Gastrocnemius medialis (tissue), 4 donors: Measurements from ENCODE around the gene HSD17B14. TPM values are rescaled to one million over a fixed set of nuclear protein-coding genes. Genes with fewer than 3 reads are reported as not detected.
"Not testable (repeated sequence)": the region's sequence is repeated elsewhere in the genome, so short reads cannot be mapped to it uniquely, and the experiment has no call there.

ENCODE experiments used
- ATAC-seq, 2 donors: fragments of 150-250 bp; one replicate each; pipeline ENCODE4 v1.9.1; 2016
- DNase-seq, 2 donors: peaks; one replicate each; pipeline ENCODE4 v3.0.0-alpha.2; 2019
- H3K27ac ChIP-seq, 4 donors: fragments of 200-600 bp; sonication (generic); 1 replicate in 1 of 4; 2 replicates in 3 of 4; pipeline ENCODE4 v1.5.1; 2016 to 2018; ENCODE audit warnings: mild to moderate bottlenecking in 2 of 4, moderate library complexity in 1 of 4
- H3K27me3 ChIP-seq, 3 donors: fragments of 200-600 bp; sonication (generic) in 2 of 3; 1 replicate in 1 of 3; 2 replicates in 2 of 3; pipeline versions ENCODE4 v1.5.1 to v1.6.0; 2016 to 2019; ENCODE audit warnings: mild to moderate bottlenecking in 1 of 3, moderate library complexity in 1 of 3
- H3K36me3 ChIP-seq, 2 donors: fragments of 200-600 bp; sonication (generic) in 1 of 2; one replicate each; pipeline ENCODE4 v1.5.1; 2017 to 2018
- H3K4me1 ChIP-seq, 2 donors: fragments of 200-600 bp; sonication (generic) in 1 of 2; one replicate each; pipeline ENCODE4 v1.5.1; 2016 to 2017; ENCODE audit warnings: mild to moderate bottlenecking in 2 of 2
- H3K4me3 ChIP-seq, 4 donors: fragments of 200-600 bp; sonication (generic) in 3 of 4; 1 replicate in 1 of 4; 2 replicates in 3 of 4; pipeline ENCODE4 v1.5.1; 2016 to 2019; ENCODE audit warnings: mild to moderate bottlenecking in 2 of 4
- H3K9me3 ChIP-seq, 3 donors: fragments of 200-600 bp; sonication (generic) in 2 of 3; 1 replicate in 1 of 3; 2 replicates in 2 of 3; pipeline ENCODE4 v1.5.1; 2016 to 2019
- POLR2A ChIP-seq, 2 donors: fragments of 450-650 bp; IDR thresholded peaks; one replicate each; pipeline ENCODE4 v1.6.1; 2017; ENCODE audit warnings: antibody characterized with exemption in 2 of 2, mild to moderate bottlenecking in 2 of 2, moderate library complexity in 2 of 2
- in situ Hi-C, 4 donors: fragments of 200-750 bp; cut with MboI; loops; one replicate each; pipeline versions ENCODE4 v1.15.0 to v1.8.0; 2017; ENCODE audit warnings: low sequenced_read_pairs in 4 of 4
- intact Hi-C: fragments of 100-400 bp; cut with DNase I; formaldehyde crosslinking; loops from one replicate; pipeline ENCODE4 v1.15.1; 2023; ENCODE audit warnings: low total_unique reads
- total RNA-seq, 4 donors: library from RNA; depleted of rRNA; stranded (reverse); fragments of >200 nt; gene quantifications; one replicate each; pipeline versions ENCODE4 v1.1.0 to v1.2.3, GENCODE V29; 2016
- TF ChIP-seq, protein P1 (sequence below), 5 experiments: fragments of 450-650 bp in 3 of 5; fragments of 200-600 bp in 2 of 5; sonication (generic) in 2 of 5; IDR thresholded peaks in 4 of 5; conservative IDR thresholded peaks in 1 of 5; 1 replicate in 4 of 5; 2 replicates in 1 of 5; pipeline ENCODE4 v1.5.1; 2016 to 2019; ENCODE audit warnings: antibody characterized with exemption in 5 of 5, mild to moderate bottlenecking in 3 of 5, moderate library complexity in 3 of 5

Gene HSD17B14
- total RNA-seq, 4 donors from 2014 or later, result 1.2 to 1.9 (median 1.7) TPM; not detected in 1

DNA sequence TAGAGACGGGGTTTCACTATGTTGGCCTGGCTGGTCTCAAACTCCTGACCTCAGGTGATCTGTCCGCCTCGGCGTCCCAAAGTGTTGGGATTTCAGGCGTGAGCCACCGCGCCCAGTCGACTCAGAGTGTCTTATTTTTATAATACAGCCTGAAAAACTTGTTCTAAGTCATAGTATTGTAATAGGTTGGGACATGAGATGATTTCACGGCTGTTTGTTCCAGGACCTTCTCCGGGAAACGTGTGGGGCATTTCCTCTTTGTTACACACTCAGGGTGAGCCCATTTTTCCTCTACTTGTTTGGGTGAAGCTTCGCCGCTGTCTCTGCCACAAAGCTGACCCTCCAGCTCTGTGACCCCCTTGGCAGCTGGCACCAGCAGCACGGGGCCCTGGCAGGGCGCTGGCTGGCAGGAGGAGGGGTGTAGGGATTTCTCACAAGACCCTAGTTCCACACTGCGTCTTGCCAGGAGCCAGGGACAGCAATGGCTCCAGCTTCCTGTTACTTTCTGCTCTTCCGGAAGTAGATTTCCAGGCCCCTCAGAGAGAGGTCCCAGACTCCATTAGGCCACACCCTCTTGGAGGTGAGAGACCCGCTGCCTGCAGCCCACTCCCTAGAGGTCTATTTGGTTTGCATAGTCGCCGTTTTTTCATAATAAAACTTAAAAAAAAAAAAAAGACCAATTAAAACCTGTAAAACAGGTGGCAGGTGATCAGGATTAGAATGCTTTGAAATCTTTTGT is 65.4 kb downstream of the HSD17B14 start:
- H3K9me3 ChIP-seq, result no peaks in the 10 kb centered on the region
- no peak overlapping the region for H3K4me3 ChIP-seq
- ATAC-seq, result no peak
- in situ Hi-C loops (no loop called here), intact Hi-C loops (no loop called here)
- H3K27ac ChIP-seq, result peak overlapping the region; percentile 88 to 96 (median 92)
- H3K36me3 ChIP-seq, result no peaks in the 10 kb centered on the region
- no peaks in the 10 kb centered on the region for H3K27me3 ChIP-seq
- H3K4me1 ChIP-seq, result peaks cover 26 to 27% of the 10 kb centered on the region in 2 donors
- DNase-seq, result no peak
- TF ChIP-seq POLR2A (IDR thresholded peaks at IDR 0.05), result no peak
- TF ChIP-seq, protein P1, sequence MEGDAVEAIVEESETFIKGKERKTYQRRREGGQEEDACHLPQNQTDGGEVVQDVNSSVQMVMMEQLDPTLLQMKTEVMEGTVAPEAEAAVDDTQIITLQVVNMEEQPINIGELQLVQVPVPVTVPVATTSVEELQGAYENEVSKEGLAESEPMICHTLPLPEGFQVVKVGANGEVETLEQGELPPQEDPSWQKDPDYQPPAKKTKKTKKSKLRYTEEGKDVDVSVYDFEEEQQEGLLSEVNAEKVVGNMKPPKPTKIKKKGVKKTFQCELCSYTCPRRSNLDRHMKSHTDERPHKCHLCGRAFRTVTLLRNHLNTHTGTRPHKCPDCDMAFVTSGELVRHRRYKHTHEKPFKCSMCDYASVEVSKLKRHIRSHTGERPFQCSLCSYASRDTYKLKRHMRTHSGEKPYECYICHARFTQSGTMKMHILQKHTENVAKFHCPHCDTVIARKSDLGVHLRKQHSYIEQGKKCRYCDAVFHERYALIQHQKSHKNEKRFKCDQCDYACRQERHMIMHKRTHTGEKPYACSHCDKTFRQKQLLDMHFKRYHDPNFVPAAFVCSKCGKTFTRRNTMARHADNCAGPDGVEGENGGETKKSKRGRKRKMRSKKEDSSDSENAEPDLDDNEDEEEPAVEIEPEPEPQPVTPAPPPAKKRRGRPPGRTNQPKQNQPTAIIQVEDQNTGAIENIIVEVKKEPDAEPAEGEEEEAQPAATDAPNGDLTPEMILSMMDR (IDR thresholded peaks at IDR 0.05 in 4 of 5, conservative IDR thresholded peaks at IDR 0.05 in 1 of 5), result no peak

DNA sequence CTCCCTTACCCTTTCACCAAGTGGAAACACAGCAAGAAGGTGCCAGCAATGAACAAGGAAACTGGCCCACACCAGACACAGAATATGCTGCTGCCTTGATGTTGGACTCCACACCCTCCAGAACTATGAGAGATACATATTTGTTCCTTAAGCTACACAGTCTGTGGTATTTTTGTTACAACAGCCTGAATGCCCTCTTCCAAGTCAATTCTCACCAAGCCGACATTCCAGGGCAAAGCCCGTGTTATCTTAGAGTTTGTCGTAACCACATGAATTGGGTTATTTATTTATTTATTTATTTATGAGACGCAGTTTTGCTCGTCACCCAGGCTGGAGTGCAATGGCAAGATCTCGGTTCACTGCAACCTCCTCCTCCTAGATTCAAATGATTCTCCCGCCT is 66.0 kb downstream of the HSD17B14 start:
- in situ Hi-C loops, result no loop called here
- Histone ChIP-seq H3K4me3 (no peak overlapping the region), H3K36me3 (no peaks in the 10 kb centered on the region), H3K9me3 (no peaks in the 10 kb centered on the region), H3K27me3 (no peaks in the 10 kb centered on the region), H3K27ac (peak overlapping the region; percentile 88 to 96 (median 92)), H3K4me1 (peaks cover 26 to 27% of the 10 kb centered on the region in 2 donors)
- intact Hi-C loops, result no loop called here
- TF ChIP-seq, protein P1 (IDR thresholded peaks at IDR 0.05 in 4 of 5, conservative IDR thresholded peaks at IDR 0.05 in 1 of 5), result no peak
- TF ChIP-seq POLR2A (IDR thresholded peaks at IDR 0.05), result no peak
- no peak for ATAC-seq
- DNase-seq, result no peak

DNA sequence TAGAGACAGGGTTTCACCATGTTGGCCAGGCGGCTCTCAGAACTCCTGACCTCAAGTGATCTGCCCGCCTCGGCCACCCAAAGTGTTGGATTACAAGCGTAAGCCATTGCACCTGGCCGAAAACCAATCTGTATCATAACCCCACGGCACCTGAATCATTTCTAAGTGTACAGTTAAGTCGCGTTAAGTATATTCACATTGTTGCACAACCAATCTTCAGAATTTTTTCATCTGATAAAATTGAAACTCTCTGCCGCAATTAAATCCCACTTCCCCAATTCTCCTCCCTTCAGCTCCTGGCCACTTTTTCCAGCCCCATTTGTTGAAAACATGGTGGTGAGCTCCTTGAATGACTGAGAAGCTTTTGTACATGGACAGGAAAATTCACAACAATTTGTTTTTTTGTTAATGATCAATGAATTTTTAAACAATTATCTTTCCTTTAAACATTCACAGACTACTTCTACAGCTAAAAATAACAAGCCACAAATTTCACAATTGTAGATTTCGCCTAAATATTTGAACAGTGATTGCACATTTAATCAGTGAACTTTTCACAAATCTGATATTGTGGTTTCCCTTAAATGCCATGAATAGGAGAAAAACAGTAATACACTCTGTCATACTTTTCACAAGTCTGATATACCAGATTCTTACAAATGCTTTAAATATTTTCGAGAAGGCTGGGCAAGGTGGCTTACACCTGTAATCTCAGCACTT is 67.1 kb downstream of the HSD17B14 start:
- Histone ChIP-seq H3K4me1 (peaks cover 26 to 27% of the 10 kb centered on the region in 2 donors), H3K9me3 (no peaks in the 10 kb centered on the region), H3K27me3 (no peaks in the 10 kb centered on the region), H3K4me3 (peak overlapping the region in 1 of 4 donors; percentile 12), H3K36me3 (no peaks in the 10 kb centered on the region), H3K27ac (peak overlapping the region; percentile 88 to 96 (median 92))
- DNase-seq (peak; percentile 83 to 90), ATAC-seq (peak; percentile 60 to 66)
- in situ Hi-C loops, result no loop called here
- intact Hi-C loops, result no loop called here
- TF ChIP-seq, protein P1 (IDR thresholded peaks at IDR 0.05 in 4 of 5, conservative IDR thresholded peaks at IDR 0.05 in 1 of 5), result no peak
- TF ChIP-seq POLR2A (IDR thresholded peaks at IDR 0.05), result no peak

DNA sequence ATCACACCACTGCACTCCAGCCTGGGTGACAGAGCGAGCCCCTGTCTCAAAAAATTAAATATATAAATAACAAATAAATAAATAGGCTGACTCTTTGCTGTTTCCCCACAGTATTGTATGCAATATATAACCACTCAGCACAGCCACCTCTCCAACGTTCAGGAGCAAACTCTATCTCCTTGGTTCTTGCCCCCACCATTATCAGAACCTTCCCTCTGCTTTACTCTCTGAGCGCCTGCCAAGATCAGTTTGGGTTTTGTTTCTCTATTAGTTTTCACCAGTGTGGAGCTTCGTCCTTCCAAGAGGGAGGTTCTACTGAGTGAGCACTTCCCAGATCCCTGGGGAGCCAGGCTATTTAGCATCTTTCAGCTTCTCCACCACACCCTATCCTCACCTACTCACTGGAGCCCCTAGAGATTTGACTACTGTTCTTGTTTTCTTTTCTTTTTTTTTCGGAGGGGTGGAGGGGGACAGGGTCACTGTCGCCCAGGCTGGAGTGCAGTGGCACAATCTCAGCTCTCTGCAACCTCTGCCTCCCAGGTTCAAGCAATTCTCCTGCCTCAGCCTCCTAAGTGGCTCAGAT is 68.0 kb downstream of the HSD17B14 start:
- Histone ChIP-seq H3K27ac (peak overlapping the region; percentile 88 to 96 (median 92)), H3K4me1 (peaks cover 19 to 26% of the 10 kb centered on the region in 2 donors)
- H3K36me3 ChIP-seq, in situ Hi-C loops, H3K4me3 ChIP-seq, H3K27me3 ChIP-seq, intact Hi-C loops, DNase-seq, H3K9me3 ChIP-seq: not testable (repeated sequence)
- ATAC-seq, result peak; percentile 2 to 5

DNA sequence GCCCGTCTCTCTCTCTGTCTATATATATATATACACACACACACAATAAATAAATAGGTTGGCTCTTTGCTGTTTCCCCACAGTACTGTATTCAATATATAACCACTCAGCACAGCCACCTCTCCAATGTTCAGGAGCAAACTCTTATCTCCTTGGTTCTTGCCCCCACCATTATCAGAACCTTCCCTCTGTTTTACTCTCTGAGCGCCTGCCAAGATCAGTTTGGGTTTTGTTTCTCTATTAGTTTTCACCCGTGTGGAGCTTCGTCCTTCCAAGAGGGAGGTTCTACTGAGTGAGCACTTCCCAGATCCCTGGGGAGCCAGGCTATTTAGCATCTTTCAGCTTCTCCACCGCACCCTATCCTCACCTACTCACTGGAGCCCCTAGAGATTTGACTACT is 70.5 kb downstream of the HSD17B14 start:
- intact Hi-C loops, H3K9me3 ChIP-seq, H3K36me3 ChIP-seq, H3K4me3 ChIP-seq, in situ Hi-C loops, DNase-seq, ATAC-seq, H3K27me3 ChIP-seq: not testable (repeated sequence)
- Histone ChIP-seq H3K27ac (peak overlapping the region; percentile 2 to 96 (median 78)), H3K4me1 (peaks cover 14 to 16% of the 10 kb centered on the region in 2 donors)

Other genes with a start within 250 kb of the HSD17B14 start
- not detected for gene SPACA4, start 229.7 kb downstream of the HSD17B14 start, total RNA-seq
- gene FAM83E, start 221.4 kb downstream of the HSD17B14 start, total RNA-seq, result under 1 TPM in 1 of 4 donors, not detected in 3; 0.15 TPM
- 1,000 to 10,000 TPM; 1,223 to 1,420 (median 1,299) TPM for gene RPL18, start 217.3 kb downstream of the HSD17B14 start, total RNA-seq
- gene SPHK2, start 217.0 kb downstream of the HSD17B14 start, total RNA-seq, result 10 to 100 TPM in 2 of 4 donors, 1 to 10 TPM in 2; 7.8 to 12.4 (median 9.2) TPM
- 10 to 100 TPM in 1 of 4 donors, 1 to 10 TPM in 3; 1.7 to 12.9 (median 4.4) TPM for gene DBP, start 199.1 kb downstream of the HSD17B14 start, total RNA-seq
- 1 to 10 TPM; 1.6 to 3.5 (median 2.6) TPM for gene CA11, start 190.3 kb downstream of the HSD17B14 start, total RNA-seq
- gene NTN5, start 163.5 kb downstream of the HSD17B14 start, total RNA-seq, result not detected
- under 1 TPM in 1 of 4 donors, not detected in 3; 0.19 TPM for gene FUT2, start 140.5 kb downstream of the HSD17B14 start, total RNA-seq
- gene MAMSTR, start 116.8 kb downstream of the HSD17B14 start, total RNA-seq, result 10 to 100 TPM in 1 of 4 donors, 1 to 10 TPM in 3; 3.4 to 10.8 (median 5.4) TPM
- gene RASIP1, start 95.9 kb downstream of the HSD17B14 start, total RNA-seq, result 1 to 10 TPM; 3.4 to 8.1 (median 6.3) TPM
- 1 to 10 TPM in 1 of 4 donors, not detected in 3; 2.1 TPM for gene IZUMO1, start 89.6 kb downstream of the HSD17B14 start, total RNA-seq
- 1 to 10 TPM in 2 of 4 donors, under 1 TPM in 2; 0.61 to 1.3 (median 0.98) TPM for gene FUT1, start 83.8 kb downstream of the HSD17B14 start, total RNA-seq
- not detected for gene FGF21, start 81.0 kb downstream of the HSD17B14 start, total RNA-seq
- gene BCAT2, start 25.5 kb downstream of the HSD17B14 start, total RNA-seq, result 10 to 100 TPM; 28.0 to 56.6 (median 43.8) TPM
- 1 to 10 TPM; 3.4 to 9.7 (median 6.3) TPM for gene PLEKHA4, start 32.1 kb upstream of the HSD17B14 start, total RNA-seq
- 10 to 100 TPM; 28.7 to 73.9 (median 39.8) TPM for gene PPP1R15A, start 35.9 kb upstream of the HSD17B14 start, total RNA-seq
- gene TULP2, start 62.3 kb upstream of the HSD17B14 start, total RNA-seq, result not detected
- 100 to 1,000 TPM in 3 of 4 donors, 10 to 100 TPM in 1; 83.9 to 162 (median 148) TPM for gene NUCB1, start 63.8 kb upstream of the HSD17B14 start, total RNA-seq
- gene DHDH, start 97.2 kb upstream of the HSD17B14 start, total RNA-seq, result not detected
- 10 to 100 TPM in 3 of 4 donors, 1 to 10 TPM in 1; 7.9 to 21.8 (median 18.0) TPM for gene BAX, start 118.4 kb upstream of the HSD17B14 start, total RNA-seq
- 1,000 to 10,000 TPM in 3 of 4 donors, 100 to 1,000 TPM in 1; 894 to 1,364 (median 1,121) TPM for gene FTL, start 128.8 kb upstream of the HSD17B14 start, total RNA-seq
- 100 to 1,000 TPM; 110 to 221 (median 126) TPM for gene GYS1, start 156.8 kb upstream of the HSD17B14 start, total RNA-seq
- gene RUVBL2, start 157.4 kb upstream of the HSD17B14 start, total RNA-seq, result 100 to 1,000 TPM; 134 to 185 (median 146) TPM
- 1 to 10 TPM in 1 of 4 donors, not detected in 3; 1.9 TPM for gene LHB, start 180.6 kb upstream of the HSD17B14 start, total RNA-seq
- not detected for gene CGB3, start 187.8 kb upstream of the HSD17B14 start, total RNA-seq
- not detected for gene CGB2, start 195.4 kb upstream of the HSD17B14 start, total RNA-seq
- gene CGB1, start 200.4 kb upstream of the HSD17B14 start, total RNA-seq, result not detected
- not detected for gene CGB5, start 207.4 kb upstream of the HSD17B14 start, total RNA-seq
- gene CGB8, start 212.6 kb upstream of the HSD17B14 start, total RNA-seq, result not detected
- 1 to 10 TPM in 1 of 4 donors, under 1 TPM in 1, not detected in 2; 0.42 to 1.1 TPM for gene CGB7, start 221.3 kb upstream of the HSD17B14 start, total RNA-seq
- gene NTF4, start 228.3 kb upstream of the HSD17B14 start, total RNA-seq, result 1 to 10 TPM; 1.3 to 6.8 (median 2.9) TPM
- gene KCNA7, start 236.2 kb upstream of the HSD17B14 start, total RNA-seq, result 10 to 100 TPM in 3 of 4 donors, 1 to 10 TPM in 1; 4.3 to 20.2 (median 13.9) TPM
- 100 to 1,000 TPM in 2 of 4 donors, 10 to 100 TPM in 2; 55.6 to 305 (median 107) TPM for gene SNRNP70, start 249.0 kb upstream of the HSD17B14 start, total RNA-seq